Esophagus squamous epithelium (tissue), 4 donors: ENCODE data around the gene FHIT.

Experiments used
- CTCF ChIP-seq, 6 experiments: fragments of 450-650 bp in 4 of 6; fragments of 200-600 bp in 2 of 6; sonication (generic) in 2 of 6; IDR thresholded peaks; one replicate each; pipeline ENCODE4 v1.5.1; 2016 to 2019; ENCODE audit warnings: antibody characterized with exemption in 6 of 6, mild to moderate bottlenecking in 4 of 6, moderate library complexity in 4 of 6
- POLR2A ChIP-seq, 4 donors: fragments of 450-650 bp; IDR thresholded peaks; one replicate each; pipeline ENCODE4 v1.6.1; 2017; ENCODE audit warnings: antibody characterized with exemption in 4 of 4, mild to moderate bottlenecking in 4 of 4, moderate library complexity in 3 of 4

GRCh38 chr3:61169621-61170251 is 81.5 kb downstream of the FHIT start:
- TF ChIP-seq CTCF (IDR thresholded peaks at IDR 0.05) (no peak), POLR2A (IDR thresholded peaks at IDR 0.05) (no peak)
